Thymus (tissue), 11 donors: ENCODE measurements around the gene MXI1. TPM values are rescaled to one million over a fixed set of nuclear protein-coding genes. Genes with fewer than 3 reads are reported as not detected.
"Not testable (repeated sequence)": the region's sequence is repeated elsewhere in the genome, so short reads cannot be mapped to it uniquely, and the experiment has no call there.

Experiments used
- DNase-seq, 9 donors: peaks; one replicate each; pipeline ENCODE4 v3.0.0-alpha.2; 2013; ENCODE audit warnings: low spot score in 9 of 9, low read depth in 6 of 9, missing footprints in 1 of 9
- H3K27ac ChIP-seq, 2 donors: one replicate each; pipeline ENCODE4 v1.5.1; 2013; ENCODE audit warnings: control low read depth in 1 of 2, low read depth in 1 of 2, low read length in 1 of 2, mild to moderate bottlenecking in 1 of 2, moderate library complexity in 1 of 2
- H3K27me3 ChIP-seq, 2 donors: one replicate each; pipeline ENCODE4 v1.5.1; 2013; ENCODE audit warnings: low read length in 1 of 2; ENCODE audit not compliant: control insufficient read depth in 2 of 2, insufficient read depth in 1 of 2
- H3K36me3 ChIP-seq, 2 donors: one replicate each; pipeline ENCODE4 v1.5.1; 2013; ENCODE audit warnings: low read length in 1 of 2, mild to moderate bottlenecking in 1 of 2, moderate library complexity in 1 of 2; ENCODE audit not compliant: control insufficient read depth in 2 of 2, insufficient read depth in 2 of 2
- H3K4me1 ChIP-seq, 2 donors: one replicate each; pipeline ENCODE4 v1.5.1; 2013; ENCODE audit warnings: low read length in 2 of 2; ENCODE audit not compliant: control insufficient read depth in 2 of 2, insufficient read depth in 2 of 2
- H3K4me3 ChIP-seq, 2 donors: one replicate each; pipeline ENCODE4 v1.5.1; 2013; ENCODE audit warnings: low read length in 2 of 2, control low read depth in 1 of 2, mild to moderate bottlenecking in 1 of 2
- H3K9me3 ChIP-seq, 2 donors: one replicate each; pipeline ENCODE4 v1.5.1; 2013; ENCODE audit warnings: low read length in 1 of 2, mild to moderate bottlenecking in 1 of 2; ENCODE audit not compliant: control insufficient read depth in 2 of 2, insufficient read depth in 1 of 2
- WGBS: extraction: QIAGEN DNeasy Blood & Tissue Kit; methylation state at CpG from one replicate; pipeline ENCODE4 v1.1.7; 2013; 5-methylcytosine and 5-hydroxymethylcytosine counted together
- polyA plus RNA-seq: library from polyadenylated mRNA; stranded (reverse); fragments of 200-250 nt; gene quantifications from one replicate; pipeline ENCODE4 v1.2.3, GENCODE V29; 2013
- total RNA-seq: library from RNA; stranded (reverse); fragments of 120-200 nt; gene quantifications from one replicate; pipeline ENCODE4 v1.2.4, GENCODE V29; 2013
- donor health status: healthy.

The MXI1 gene
- total and polyA plus RNA-seq, 2 donors: 14.7 to 44.1 TPM

- H3K9me3 ChIP-seq: peaks cover 0 to 1% of the 10 kb centered on the region in 2 donors
- no peak overlapping the region for H3K27ac ChIP-seq
- WGBS: 90% methylated on average over 2 of the region's 2 CpGs
- H3K27me3 ChIP-seq: peaks cover 12 to 57% of the 10 kb centered on the region in 2 donors
- H3K36me3 ChIP-seq: no peaks in the 10 kb centered on the region
- DNase-seq: no peak
- H3K4me3 ChIP-seq: no peak overlapping the region
- peaks cover 0 to 6% of the 10 kb centered on the region in 2 donors for H3K4me1 ChIP-seq
Measured at GRCh38 chr10:110175406-110175805, 32.0 kb upstream of the MXI1 start.

GRCh38 chr10:110176141-110177030 is 31.0 kb upstream of the MXI1 start:
- peaks cover 0 to 1% of the 10 kb centered on the region in 2 donors for H3K9me3 ChIP-seq
- no peak overlapping the region for H3K4me3 ChIP-seq
- WGBS: 28% methylated on average over 19 of the region's 19 CpGs
- peaks cover 3 to 49% of the 10 kb centered on the region in 2 donors for H3K27me3 ChIP-seq
- DNase-seq: no peak
- no peaks in the 10 kb centered on the region for H3K36me3 ChIP-seq
- peaks cover 0 to 6% of the 10 kb centered on the region in 2 donors for H3K4me1 ChIP-seq
- peak overlapping the region in 1 of 2 donors; percentile 45 for H3K27ac ChIP-seq

- no peak for DNase-seq
- Histone ChIP-seq H3K9me3 (no peaks in the 10 kb centered on the region), H3K4me1 (peaks cover 0 to 6% of the 10 kb centered on the region in 2 donors), H3K4me3 (no peak overlapping the region), H3K27me3 (peaks cover 0 to 41% of the 10 kb centered on the region in 2 donors), H3K27ac (no peak overlapping the region), H3K36me3 (no peaks in the 10 kb centered on the region)
- WGBS: 90% methylated on average over 7 of the region's 7 CpGs
Measured at GRCh38 chr10:110179220-110179619, 28.2 kb upstream of the MXI1 start.

DNA sequence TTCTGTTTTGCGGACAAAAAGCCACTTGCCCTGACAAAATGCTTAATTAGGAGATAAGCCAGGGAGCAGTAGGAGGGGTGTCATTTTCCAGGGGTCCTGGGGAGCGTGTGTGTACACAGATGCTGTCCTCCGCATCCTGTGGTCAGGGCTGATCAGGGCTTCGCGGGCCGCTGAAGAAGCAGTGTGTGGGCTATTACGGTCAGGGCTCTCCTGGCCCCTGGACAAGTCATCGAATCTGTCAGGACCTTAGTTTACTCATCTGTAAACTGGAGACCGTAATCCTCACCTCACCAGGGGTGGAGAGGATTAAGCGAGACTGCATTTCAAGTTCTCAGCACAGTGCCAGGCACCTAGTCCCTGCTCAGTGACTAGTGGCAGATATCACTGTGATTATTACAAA is 26.0 kb upstream of the MXI1 start:
- no peak overlapping the region for H3K4me3 ChIP-seq
- no peaks in the 10 kb centered on the region for H3K36me3 ChIP-seq
- H3K4me1 ChIP-seq: no peaks in the 10 kb centered on the region
- no peak overlapping the region for H3K27ac ChIP-seq
- WGBS: 94% methylated on average over 10 of the region's 10 CpGs
- H3K27me3 ChIP-seq: peaks cover 0 to 24% of the 10 kb centered on the region in 2 donors
- H3K9me3 ChIP-seq: no peaks in the 10 kb centered on the region
- no peak for DNase-seq

- Histone ChIP-seq H3K27ac (no peak overlapping the region), H3K36me3 (no peaks in the 10 kb centered on the region), H3K9me3 (no peaks in the 10 kb centered on the region), H3K4me1 (no peaks in the 10 kb centered on the region), H3K27me3 (peaks cover 0 to 20% of the 10 kb centered on the region in 2 donors), H3K4me3 (no peak overlapping the region)
- whole genome bisulfite sequencing: 98% methylated on average over 5 of the region's 5 CpGs
- DNase-seq: no peak
Measured at GRCh38 chr10:110181911-110182310, 25.5 kb upstream of the MXI1 start.

- DNase-seq: no peak
- Histone ChIP-seq H3K27ac (no peak overlapping the region), H3K27me3 (peaks cover 0 to 11% of the 10 kb centered on the region in 2 donors), H3K9me3 (no peaks in the 10 kb centered on the region), H3K36me3 (no peaks in the 10 kb centered on the region), H3K4me3 (no peak overlapping the region), H3K4me1 (no peaks in the 10 kb centered on the region)
- 53% methylated on average over 6 of the region's 6 CpGs for WGBS
Measured at GRCh38 chr10:110184398-110184797, 23.0 kb upstream of the MXI1 start.

- H3K4me1 ChIP-seq, H3K36me3 ChIP-seq, H3K9me3 ChIP-seq, DNase-seq, H3K4me3 ChIP-seq, H3K27me3 ChIP-seq, H3K27ac ChIP-seq: not testable (repeated sequence)
- 98% methylated on average over 2 of the region's 2 CpGs for WGBS
Measured at GRCh38 chr10:110185646-110186182, 21.7 kb upstream of the MXI1 start.

DNA sequence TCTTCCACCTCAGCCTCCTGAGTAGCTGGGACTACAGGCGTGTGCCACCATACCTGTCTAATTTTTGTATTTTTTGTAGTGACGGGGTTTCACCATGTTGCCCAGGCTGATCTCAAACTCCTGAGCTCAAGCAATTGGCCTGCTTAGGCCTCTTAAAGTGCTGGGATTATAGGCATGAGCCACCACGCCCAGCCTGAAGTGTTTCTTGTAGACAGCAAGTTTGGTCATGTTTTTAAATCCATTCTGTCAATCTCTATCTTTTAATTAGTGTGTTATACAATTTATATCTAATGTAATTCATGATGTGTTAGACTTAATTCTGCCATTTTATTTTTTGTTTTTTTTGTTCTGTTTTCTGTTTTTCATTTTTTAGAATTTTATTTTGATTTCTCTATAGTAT is 17.2 kb upstream of the MXI1 start:
- Histone ChIP-seq H3K36me3 (no peaks in the 10 kb centered on the region), H3K27ac (no peak overlapping the region), H3K4me1 (no peaks in the 10 kb centered on the region), H3K27me3 (peaks cover 2 to 5% of the 10 kb centered on the region in 2 donors), H3K9me3 (no peaks in the 10 kb centered on the region), H3K4me3 (no peak overlapping the region)
- WGBS: 76% methylated on average over 3 of the region's 3 CpGs
- no peak for DNase-seq

DNA sequence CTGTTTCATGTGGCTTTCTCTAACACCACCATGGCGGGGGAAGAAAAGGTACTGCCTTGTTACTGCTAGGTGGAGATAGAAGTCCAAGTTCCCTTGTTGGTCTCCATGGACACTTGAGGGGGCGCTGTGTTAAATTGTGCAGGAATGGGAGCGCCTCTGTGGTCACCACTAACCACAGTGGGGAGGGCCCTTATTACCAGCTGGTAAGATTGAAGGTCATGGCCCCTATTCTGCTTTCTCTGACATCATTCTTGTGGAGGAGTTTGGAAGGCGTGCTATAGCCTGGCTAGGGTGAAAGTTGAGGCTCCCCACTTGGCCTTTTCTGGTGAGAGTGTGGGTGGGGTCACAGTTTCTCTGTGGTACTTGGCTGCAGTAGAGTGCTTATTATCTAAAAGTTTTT is 14.9 kb upstream of the MXI1 start:
- no peak overlapping the region for H3K27ac ChIP-seq
- H3K9me3 ChIP-seq: no peaks in the 10 kb centered on the region
- DNase-seq: no peak
- H3K4me3 ChIP-seq: no peak overlapping the region
- peaks cover 2 to 13% of the 10 kb centered on the region in 2 donors for H3K27me3 ChIP-seq
- WGBS: 83% methylated on average over 4 of the region's 4 CpGs
- no peaks in the 10 kb centered on the region for H3K36me3 ChIP-seq
- H3K4me1 ChIP-seq: no peaks in the 10 kb centered on the region
